ENCODE data around the gene LY6G6C.

LY6G6C gene

GRCh38 chr6:31734247-31734820, 12.8 kb upstream of the LY6G6C start:
- DNase-seq (ENCODE audit: low read depth, low spot score): no peak
- no CpG with 5 or more reads among the region's 2 CpGs for WGBS (ENCODE audit: insufficient coverage, insufficient read length)
- H3K4me1 ChIP-seq (ENCODE audit: control insufficient read depth, insufficient read depth, low read length): peaks cover 15% of the 10 kb centered on the region
- H3K27ac ChIP-seq (ENCODE audit: low read length): no peak overlapping the region
- H3K4me3 ChIP-seq (ENCODE audit: low read length): peak overlapping the region; percentile 91; the same call in 1 of the 2 replicates
- H3K36me3 ChIP-seq (ENCODE audit: control insufficient read depth, insufficient read depth, low read length): peaks cover 14% of the 10 kb centered on the region; the same call in 1 of the 2 replicates
- H3K9me3 ChIP-seq (ENCODE audit: control insufficient read depth, insufficient read depth, low read length): no peaks in the 10 kb centered on the region
- no peaks in the 10 kb centered on the region for H3K27me3 ChIP-seq (ENCODE audit: control insufficient read depth, insufficient read depth, low read length)

- no peak overlapping the region for H3K27ac ChIP-seq (ENCODE audit: low read length)
- peaks cover 13% of the 10 kb centered on the region for H3K4me1 ChIP-seq (ENCODE audit: control insufficient read depth, insufficient read depth, low read length)
- H3K4me3 ChIP-seq (ENCODE audit: low read length): no peak overlapping the region
- no peaks in the 10 kb centered on the region for H3K27me3 ChIP-seq (ENCODE audit: control insufficient read depth, insufficient read depth, low read length)
- no peaks in the 10 kb centered on the region for H3K9me3 ChIP-seq (ENCODE audit: control insufficient read depth, insufficient read depth, low read length)
- no CpG with 5 or more reads among the region's 4 CpGs for WGBS (ENCODE audit: insufficient coverage, insufficient read length)
- no peak for DNase-seq (ENCODE audit: low read depth, low spot score)
- H3K36me3 ChIP-seq (ENCODE audit: control insufficient read depth, insufficient read depth, low read length): peaks cover 14% of the 10 kb centered on the region; the same call in 1 of the 2 replicates
These were observed 12.2 kb upstream of the LY6G6C start for GRCh38 chr6:31733734-31734133.

GRCh38 chr6:31732029-31732428, 10.5 kb upstream of the LY6G6C start:
- Histone ChIP-seq H3K36me3 (ENCODE audit: control insufficient read depth, insufficient read depth, low read length) (peaks cover 18% of the 10 kb centered on the region; the same call in 1 of the 2 replicates), H3K9me3 (ENCODE audit: control insufficient read depth, insufficient read depth, low read length) (no peaks in the 10 kb centered on the region), H3K27me3 (ENCODE audit: control insufficient read depth, insufficient read depth, low read length) (no peaks in the 10 kb centered on the region), H3K4me1 (ENCODE audit: control insufficient read depth, insufficient read depth, low read length) (peaks cover 7% of the 10 kb centered on the region), H3K4me3 (ENCODE audit: low read length) (no peak overlapping the region), H3K27ac (ENCODE audit: low read length) (no peak overlapping the region)
- no peak for DNase-seq (ENCODE audit: low read depth, low spot score)
- WGBS (ENCODE audit: insufficient coverage, insufficient read length): no CpG with 5 or more reads among the region's 3 CpGs

GRCh38 chr6:31730631-31731086, 9.1 kb upstream of the LY6G6C start:
- Histone ChIP-seq H3K9me3 (ENCODE audit: control insufficient read depth, insufficient read depth, low read length) (no peaks in the 10 kb centered on the region), H3K4me3 (ENCODE audit: low read length) (no peak overlapping the region; the same call in 1 of the 2 replicates), H3K27me3 (ENCODE audit: control insufficient read depth, insufficient read depth, low read length) (no peaks in the 10 kb centered on the region), H3K27ac (ENCODE audit: low read length) (no peak overlapping the region), H3K36me3 (ENCODE audit: control insufficient read depth, insufficient read depth, low read length) (peaks cover 20% of the 10 kb centered on the region; the same call in 1 of the 2 replicates), H3K4me1 (ENCODE audit: control insufficient read depth, insufficient read depth, low read length) (peaks cover 6% of the 10 kb centered on the region)
- WGBS (ENCODE audit: insufficient coverage, insufficient read length): no CpG with 5 or more reads among the region's 11 CpGs
- DNase-seq (ENCODE audit: low read depth, low spot score): no peak

- Histone ChIP-seq H3K27ac (ENCODE audit: low read length) (no peak overlapping the region), H3K36me3 (ENCODE audit: control insufficient read depth, insufficient read depth, low read length) (peaks cover 20% of the 10 kb centered on the region; the same call in 1 of the 2 replicates), H3K4me1 (ENCODE audit: control insufficient read depth, insufficient read depth, low read length) (peaks cover 6% of the 10 kb centered on the region), H3K27me3 (ENCODE audit: control insufficient read depth, insufficient read depth, low read length) (no peaks in the 10 kb centered on the region), H3K4me3 (ENCODE audit: low read length) (peak overlapping the region; percentile 71), H3K9me3 (ENCODE audit: control insufficient read depth, insufficient read depth, low read length) (no peaks in the 10 kb centered on the region)
- no CpG with 5 or more reads among the region's 46 CpGs for WGBS (ENCODE audit: insufficient coverage, insufficient read length)
- no peak for DNase-seq (ENCODE audit: low read depth, low spot score)
These were observed 8.6 kb upstream of the LY6G6C start for GRCh38 chr6:31729979-31730630.

GRCh38 chr6:31729515-31729978, 8.0 kb upstream of the LY6G6C start:
- Histone ChIP-seq H3K4me1 (ENCODE audit: control insufficient read depth, insufficient read depth, low read length) (peaks cover 6% of the 10 kb centered on the region), H3K27ac (ENCODE audit: low read length) (no peak overlapping the region), H3K9me3 (ENCODE audit: control insufficient read depth, insufficient read depth, low read length) (no peaks in the 10 kb centered on the region), H3K27me3 (ENCODE audit: control insufficient read depth, insufficient read depth, low read length) (no peaks in the 10 kb centered on the region), H3K36me3 (ENCODE audit: control insufficient read depth, insufficient read depth, low read length) (peaks cover 20% of the 10 kb centered on the region; the same call in 1 of the 2 replicates), H3K4me3 (ENCODE audit: low read length) (peak overlapping the region; percentile 71)
- WGBS (ENCODE audit: insufficient coverage, insufficient read length): no CpG with 5 or more reads among the region's 29 CpGs
- no peak for DNase-seq (ENCODE audit: low read depth, low spot score)

- H3K36me3 ChIP-seq (ENCODE audit: control insufficient read depth, insufficient read depth, low read length): peaks cover 17% of the 10 kb centered on the region; the same call in 1 of the 2 replicates
- H3K4me3 ChIP-seq (ENCODE audit: low read length): peak within 1 kb of the TSS; percentile 71
- no peaks in the 10 kb centered on the region for H3K27me3 ChIP-seq (ENCODE audit: control insufficient read depth, insufficient read depth, low read length)
- DNase-seq (ENCODE audit: low read depth, low spot score): no peak
- H3K4me1 ChIP-seq (ENCODE audit: control insufficient read depth, insufficient read depth, low read length): peaks cover 2% of the 10 kb centered on the region; the same call in 1 of the 2 replicates
- no CpG with 5 or more reads among the region's 36 CpGs for WGBS (ENCODE audit: insufficient coverage, insufficient read length)
- no peaks in the 10 kb centered on the region for H3K9me3 ChIP-seq (ENCODE audit: control insufficient read depth, insufficient read depth, low read length)
- no peak within 1 kb of the TSS for H3K27ac ChIP-seq (ENCODE audit: low read length)
These were observed 7.4 kb upstream of the LY6G6C start, which contains the start of gene DDAH2 for GRCh38 chr6:31728767-31729514. Gene DDAH2, minus strand, starts transcription at chr6:31729299. Its CDS starts 138 bp downstream, at chr6:31729161.

GRCh38 chr6:31727717-31728671, 6.4 kb upstream of the LY6G6C start:
- peaks cover 2% of the 10 kb centered on the region; the same call in 1 of the 2 replicates for H3K4me1 ChIP-seq (ENCODE audit: control insufficient read depth, insufficient read depth, low read length)

GRCh38 chr6:31727034-31727716, 5.6 kb upstream of the LY6G6C start:
- Histone ChIP-seq H3K36me3 (ENCODE audit: control insufficient read depth, insufficient read depth, low read length) (peaks cover 13% of the 10 kb centered on the region; the same call in 1 of the 2 replicates), H3K4me3 (ENCODE audit: low read length) (no peak overlapping the region), H3K27me3 (ENCODE audit: control insufficient read depth, insufficient read depth, low read length) (no peaks in the 10 kb centered on the region), H3K27ac (ENCODE audit: low read length) (no peak overlapping the region), H3K4me1 (ENCODE audit: control insufficient read depth, insufficient read depth, low read length) (peaks cover 2% of the 10 kb centered on the region; the same call in 1 of the 2 replicates), H3K9me3 (ENCODE audit: control insufficient read depth, insufficient read depth, low read length) (no peaks in the 10 kb centered on the region)
- WGBS (ENCODE audit: insufficient coverage, insufficient read length): no CpG with 5 or more reads among the region's 7 CpGs
- DNase-seq (ENCODE audit: low read depth, low spot score): no peak

More at GRCh38 chr6:31727717-31728671, 6.4 kb upstream of the LY6G6C start:
- Histone ChIP-seq H3K36me3 (ENCODE audit: control insufficient read depth, insufficient read depth, low read length) (peaks cover 13% of the 10 kb centered on the region; the same call in 1 of the 2 replicates), H3K4me3 (ENCODE audit: low read length) (no peak overlapping the region), H3K27ac (ENCODE audit: low read length) (no peak overlapping the region), H3K9me3 (ENCODE audit: control insufficient read depth, insufficient read depth, low read length) (no peaks in the 10 kb centered on the region), H3K27me3 (ENCODE audit: control insufficient read depth, insufficient read depth, low read length) (no peaks in the 10 kb centered on the region)
- DNase-seq (ENCODE audit: low read depth, low spot score): no peak
- WGBS (ENCODE audit: insufficient coverage, insufficient read length): no CpG with 5 or more reads among the region's 41 CpGs
